GM18498 (cell line): ENCODE data around the gene ATG4C.
"Not testable (repeated sequence)": the region's sequence is repeated elsewhere in the genome, so short reads cannot be mapped to it uniquely, and the experiment has no call there.

Source experiments
- ATAC-seq: cut with Tn5 transposase; IDR thresholded peaks from one replicate; pipeline ENCODE4 v1.9.1; 2021; ENCODE audit warnings: mild to moderate bottlenecking, moderate library complexity; ENCODE audit not compliant: unreplicated experiment

ATG4C gene, protein sequence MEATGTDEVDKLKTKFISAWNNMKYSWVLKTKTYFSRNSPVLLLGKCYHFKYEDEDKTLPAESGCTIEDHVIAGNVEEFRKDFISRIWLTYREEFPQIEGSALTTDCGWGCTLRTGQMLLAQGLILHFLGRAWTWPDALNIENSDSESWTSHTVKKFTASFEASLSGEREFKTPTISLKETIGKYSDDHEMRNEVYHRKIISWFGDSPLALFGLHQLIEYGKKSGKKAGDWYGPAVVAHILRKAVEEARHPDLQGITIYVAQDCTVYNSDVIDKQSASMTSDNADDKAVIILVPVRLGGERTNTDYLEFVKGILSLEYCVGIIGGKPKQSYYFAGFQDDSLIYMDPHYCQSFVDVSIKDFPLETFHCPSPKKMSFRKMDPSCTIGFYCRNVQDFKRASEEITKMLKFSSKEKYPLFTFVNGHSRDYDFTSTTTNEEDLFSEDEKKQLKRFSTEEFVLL

DNA sequence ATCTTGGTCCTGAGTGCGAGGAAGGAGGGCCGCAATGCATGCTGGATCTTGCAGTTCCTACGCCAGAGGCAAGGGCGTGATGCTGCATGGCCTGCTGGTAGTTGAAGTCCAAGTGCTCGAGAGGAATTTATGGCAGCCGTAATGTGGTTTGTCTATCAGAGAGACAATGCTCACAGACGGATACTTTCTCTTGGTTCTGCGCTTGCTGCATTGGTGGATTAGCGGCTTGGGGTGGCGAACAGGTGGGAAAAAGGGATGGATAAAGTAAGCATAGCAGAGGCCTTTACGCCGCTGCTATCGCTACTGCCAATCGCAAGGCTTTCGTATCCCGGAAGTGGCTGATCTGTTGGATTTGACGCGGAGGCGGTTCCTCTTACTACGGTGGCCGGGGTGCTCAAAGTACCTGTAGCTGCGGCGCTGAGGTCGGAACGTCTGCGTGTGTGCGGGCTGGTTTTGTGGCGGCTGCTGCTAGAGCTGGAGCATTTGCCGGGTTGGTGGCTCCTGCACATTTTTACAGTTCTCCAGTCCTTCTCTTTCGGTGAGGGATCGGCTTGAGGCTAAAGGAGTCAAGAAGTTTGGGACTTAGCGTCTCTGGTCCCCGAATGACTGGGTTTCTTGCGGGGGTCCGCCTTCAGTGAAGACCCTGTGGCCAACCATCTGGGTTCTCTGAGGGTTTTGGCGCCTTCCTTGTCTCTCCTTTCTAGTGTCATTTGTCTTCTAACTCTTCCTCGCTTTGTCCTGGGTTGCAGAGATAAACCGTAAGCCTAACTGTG, at the start of gene ATG4C:
ATG4C (plus strand) TSS at position 397 of the 773 bp plus-strand sequence. CDS start 19,655 bp downstream, outside the sequence.
- ATAC-seq: peak; percentile 95

DNA sequence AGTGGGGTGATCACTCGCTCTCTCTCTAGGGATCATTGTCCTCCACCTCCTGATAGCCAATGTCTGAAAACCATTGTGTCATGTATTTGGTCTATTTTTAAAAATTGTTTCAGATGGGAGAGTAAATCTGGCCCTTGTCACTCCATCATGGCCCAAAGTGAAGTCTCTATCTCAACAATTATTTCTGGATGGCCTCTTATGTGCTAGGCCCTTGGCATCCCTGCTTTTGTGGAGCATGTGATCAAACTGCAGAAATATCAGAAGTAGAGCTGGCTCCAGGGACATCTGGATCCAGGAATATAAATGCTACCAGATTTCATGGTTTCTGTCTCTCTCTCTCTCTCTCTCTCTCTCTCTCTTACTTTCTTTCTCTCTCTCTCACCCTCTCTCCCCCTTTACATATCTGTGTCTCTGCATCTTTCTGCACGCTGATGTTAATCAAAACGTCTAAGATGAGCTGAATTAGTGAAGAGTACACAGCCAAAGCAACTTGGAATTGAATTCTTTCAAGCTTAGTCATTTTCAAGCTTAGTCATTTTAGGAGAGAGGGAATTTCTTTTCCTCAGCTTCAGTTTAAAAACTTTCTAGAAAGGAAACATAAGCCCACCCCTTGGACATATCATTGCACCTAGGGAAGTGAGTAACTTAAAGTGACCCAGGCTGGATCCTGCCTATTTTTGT, 48.3 kb upstream of the ATG4C start:
- ATAC-seq: no peak

DNA sequence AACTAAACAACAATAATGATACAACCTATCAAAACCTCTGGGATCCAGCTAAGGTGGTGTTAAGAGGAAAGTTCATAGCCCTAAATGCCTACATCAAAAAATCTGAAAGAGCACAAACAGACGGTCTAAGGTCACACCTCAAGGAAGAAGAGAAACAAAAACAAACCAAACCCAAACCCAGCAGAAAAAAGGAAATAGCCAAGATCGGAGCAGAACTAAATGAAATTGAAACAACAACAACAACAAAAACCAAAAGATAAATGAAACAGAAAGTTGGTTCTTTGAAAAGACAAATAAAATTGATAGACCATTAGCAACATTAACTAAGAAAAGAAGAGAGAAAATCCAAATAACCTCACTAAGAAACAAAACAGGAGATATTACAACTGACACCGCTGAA, 43.2 kb upstream of the ATG4C start:
- not testable (repeated sequence) for ATAC-seq

DNA sequence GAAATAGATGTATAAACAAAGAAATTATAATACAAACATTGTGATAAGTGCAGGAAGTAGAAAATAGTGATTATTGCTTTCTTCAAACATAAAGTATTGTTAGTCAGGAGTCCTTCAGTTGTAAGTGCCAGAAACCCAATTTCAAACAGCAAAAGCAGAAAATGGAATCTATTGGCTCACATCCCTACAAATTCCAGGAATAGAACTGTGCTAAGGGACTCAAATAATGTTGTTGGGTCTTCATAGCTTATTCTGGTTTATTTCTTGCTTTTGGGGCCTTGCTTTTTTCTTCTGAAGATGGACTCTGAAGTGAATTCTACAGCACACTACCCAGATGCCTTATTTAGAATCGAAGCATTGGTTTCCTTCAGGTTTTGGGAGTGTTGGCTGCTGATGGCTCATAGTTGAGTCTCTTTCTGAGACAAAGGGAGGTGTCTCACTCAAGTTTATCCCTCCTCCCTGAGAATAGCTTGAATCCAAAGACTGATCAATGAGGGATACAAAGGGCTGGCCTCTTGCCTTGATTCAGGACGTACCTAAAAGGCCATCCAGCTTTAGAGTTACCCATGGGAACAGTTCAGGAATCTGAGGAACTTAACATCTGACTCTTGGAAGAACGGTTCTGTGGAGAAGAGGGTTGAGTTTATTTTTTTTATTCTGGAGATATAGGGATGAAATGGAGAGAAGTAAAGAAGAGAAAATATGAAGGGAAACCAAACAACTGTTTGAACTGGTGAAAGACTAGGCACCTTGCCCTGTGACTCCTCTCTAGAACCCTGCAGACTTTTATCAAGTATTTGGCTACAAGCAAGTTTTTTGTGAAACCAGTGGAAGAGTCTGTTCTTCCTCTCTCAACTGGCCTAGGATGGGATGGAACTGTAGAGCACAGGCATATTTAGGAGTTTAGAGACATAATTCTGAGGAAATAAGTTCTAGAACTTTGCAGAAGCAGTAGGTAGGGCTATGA, 39.0 kb upstream of the ATG4C start:
- ATAC-seq: no peak

DNA sequence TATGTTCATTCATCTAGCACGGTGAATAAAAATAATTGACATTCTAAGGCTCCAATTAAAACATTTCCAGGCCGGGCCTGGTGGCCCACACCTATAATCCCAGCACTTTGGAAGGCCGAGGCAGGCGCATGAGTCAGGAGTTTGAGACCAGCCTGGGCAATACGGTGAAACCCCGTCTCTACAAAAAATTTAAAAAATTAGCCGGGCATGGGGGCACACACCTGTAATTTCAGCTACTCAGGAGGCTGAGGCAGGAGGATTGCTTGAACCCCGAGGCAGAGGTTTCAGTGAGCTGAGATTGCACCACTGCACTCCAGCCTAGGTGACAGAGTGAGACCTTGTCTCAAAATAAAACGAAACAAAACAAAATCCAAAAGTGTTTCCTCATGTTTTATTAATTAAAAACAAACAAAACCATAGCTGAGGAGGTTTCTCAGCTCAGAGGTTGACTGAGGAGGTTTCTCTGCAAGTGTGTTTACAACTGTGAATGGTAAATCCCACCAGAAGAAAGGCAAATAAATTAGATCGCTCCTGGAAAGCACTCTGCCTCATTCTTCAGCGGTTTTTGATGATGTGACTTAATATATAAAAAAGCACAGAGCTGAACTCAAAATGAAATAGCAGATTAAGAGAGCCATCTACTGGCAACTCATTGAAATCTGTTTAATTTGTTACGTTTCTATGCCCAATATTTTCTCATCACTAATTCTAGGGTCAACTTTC, 37.7 kb upstream of the ATG4C start:
- no peak for ATAC-seq

DNA sequence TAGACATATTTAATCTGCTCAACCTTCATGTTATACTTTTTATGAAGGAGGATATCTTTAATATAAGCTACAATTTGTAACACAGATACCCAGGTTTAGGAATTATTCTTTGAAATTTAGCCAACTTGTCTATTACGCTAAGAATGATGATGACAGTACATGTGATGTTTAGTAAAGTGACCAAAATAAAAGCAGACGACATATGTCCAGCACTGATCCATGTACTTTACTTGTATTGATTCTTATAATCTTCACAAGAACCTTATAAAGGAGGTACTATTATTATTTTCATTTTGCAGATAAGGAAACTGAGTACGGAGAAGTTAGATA, 37.2 kb upstream of the ATG4C start:
- no peak for ATAC-seq

DNA sequence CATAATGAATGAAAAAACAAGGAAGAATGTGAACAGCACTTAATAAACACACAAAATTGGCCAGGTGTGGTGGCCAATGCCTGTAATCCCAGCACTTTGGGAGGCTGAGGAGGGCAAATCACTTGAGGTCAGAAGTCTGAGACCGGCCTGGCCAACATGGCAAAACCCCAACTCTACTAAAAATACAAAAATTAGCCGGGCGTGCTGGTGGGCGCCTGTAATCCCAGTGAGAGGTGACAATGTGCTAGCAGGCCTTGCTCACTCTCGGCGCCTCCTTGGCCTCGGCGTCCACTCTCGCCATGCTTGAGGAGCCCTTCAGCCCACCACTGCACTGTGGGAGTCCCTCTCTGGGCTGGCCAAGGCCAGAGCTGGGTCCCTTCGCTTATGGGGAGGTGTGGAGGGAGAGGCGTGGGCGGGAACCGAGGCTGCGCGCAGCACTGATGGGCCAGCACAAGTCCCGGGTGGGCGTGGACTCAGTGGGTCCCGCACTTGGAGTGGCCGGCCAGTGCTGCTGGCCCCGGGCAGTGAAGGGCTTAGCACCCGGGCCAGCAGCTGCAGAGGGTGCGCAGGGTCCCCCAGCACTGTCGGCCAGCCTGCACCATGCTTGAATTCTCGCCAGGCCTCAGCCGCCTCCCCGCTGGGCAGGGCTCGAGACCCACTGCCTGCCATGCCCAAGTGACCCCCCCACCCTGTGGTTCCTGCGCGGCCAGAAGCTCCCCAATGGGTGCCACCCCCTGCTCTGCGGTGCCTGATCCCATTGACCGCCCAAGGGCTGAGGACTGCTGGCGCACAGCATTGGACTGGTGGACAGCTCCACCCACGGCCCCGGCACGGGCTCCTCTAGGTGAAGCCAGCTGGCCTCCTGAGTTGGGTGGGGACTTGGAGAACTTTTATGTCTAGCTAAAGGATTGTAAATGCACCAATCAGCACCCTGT, 30.6 kb upstream of the ATG4C start:
- ATAC-seq: no peak

DNA sequence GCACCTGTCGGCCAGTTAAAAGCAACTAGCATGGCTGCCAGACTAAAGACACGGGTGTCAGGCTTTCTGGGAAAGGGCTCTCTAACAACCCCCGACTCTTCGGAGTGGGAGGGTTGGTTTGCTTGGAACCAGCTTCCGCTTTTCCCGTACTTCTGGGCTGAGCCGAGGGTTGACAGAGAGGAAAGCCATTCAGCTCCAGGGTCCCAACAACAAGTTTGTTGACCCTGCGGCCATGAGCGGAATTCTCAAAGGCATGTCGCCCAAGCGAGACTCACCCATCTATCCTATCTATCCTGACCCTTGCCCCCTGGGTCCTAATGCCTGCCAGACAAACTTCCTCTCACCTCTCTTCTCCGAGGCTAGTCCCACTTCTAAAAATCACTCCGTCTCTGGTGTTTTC, 29.0 kb upstream of the ATG4C start:
- not testable (repeated sequence) for ATAC-seq

DNA sequence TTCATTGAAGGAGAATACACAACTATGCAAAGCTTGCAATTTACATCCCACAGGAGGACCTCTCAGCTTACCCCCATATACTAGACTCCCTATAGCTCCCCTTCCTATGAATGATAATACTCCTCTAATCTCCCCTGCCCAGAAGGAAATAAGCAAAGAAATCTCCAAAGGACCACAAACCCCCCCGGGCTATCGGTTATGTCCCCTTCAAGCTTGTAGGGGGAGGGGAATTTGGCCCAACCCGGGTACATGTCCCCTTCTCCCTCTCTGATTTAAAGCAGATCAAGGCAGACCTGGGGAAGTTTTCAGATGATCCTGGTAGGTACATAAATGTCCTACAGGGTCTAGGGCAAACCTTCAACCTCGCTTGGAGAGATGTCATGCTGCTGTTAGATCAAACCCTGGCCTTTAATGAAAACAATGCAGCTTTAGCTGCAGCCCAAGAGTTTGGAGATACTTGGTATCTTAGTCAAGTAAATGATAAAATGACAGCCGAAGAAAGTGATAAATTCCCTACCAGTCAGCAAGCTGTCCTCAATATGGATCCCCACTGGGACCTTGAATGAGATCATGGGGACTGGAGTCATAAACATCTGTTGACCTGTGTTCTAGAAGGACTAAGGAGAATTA, 27.6 kb upstream of the ATG4C start:
- not testable (repeated sequence) for ATAC-seq

DNA sequence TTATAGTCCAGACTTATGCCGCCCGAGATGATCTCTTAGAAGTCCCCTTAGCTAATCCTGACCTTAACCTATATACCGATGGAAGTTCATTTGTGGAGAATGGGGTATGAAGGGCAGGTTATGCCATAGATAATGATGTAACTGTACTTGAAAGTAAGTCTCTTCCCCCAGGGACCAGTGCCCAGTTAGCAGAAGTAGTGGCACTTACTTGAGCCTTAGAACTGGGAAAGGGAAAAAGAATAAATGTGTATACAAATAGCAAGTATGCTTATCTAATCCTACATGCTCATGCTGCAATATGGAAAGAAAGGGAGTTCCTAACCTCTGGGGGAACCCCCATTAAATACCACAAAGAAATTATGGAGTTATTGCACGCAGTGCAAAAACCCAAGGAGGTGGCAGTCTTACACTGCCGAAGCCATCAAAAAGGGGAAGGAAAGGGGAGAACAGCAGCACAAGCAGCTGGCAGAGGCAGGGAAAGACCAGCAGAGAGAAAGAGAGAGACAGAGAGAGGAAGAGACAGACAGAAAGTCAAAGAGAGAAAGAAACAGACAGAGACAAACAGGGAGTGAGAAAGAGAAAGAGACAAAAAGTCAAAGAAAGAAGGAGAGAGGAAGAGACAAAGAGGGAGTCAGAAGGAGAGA, 24.6 kb upstream of the ATG4C start:
- not testable (repeated sequence) for ATAC-seq

DNA sequence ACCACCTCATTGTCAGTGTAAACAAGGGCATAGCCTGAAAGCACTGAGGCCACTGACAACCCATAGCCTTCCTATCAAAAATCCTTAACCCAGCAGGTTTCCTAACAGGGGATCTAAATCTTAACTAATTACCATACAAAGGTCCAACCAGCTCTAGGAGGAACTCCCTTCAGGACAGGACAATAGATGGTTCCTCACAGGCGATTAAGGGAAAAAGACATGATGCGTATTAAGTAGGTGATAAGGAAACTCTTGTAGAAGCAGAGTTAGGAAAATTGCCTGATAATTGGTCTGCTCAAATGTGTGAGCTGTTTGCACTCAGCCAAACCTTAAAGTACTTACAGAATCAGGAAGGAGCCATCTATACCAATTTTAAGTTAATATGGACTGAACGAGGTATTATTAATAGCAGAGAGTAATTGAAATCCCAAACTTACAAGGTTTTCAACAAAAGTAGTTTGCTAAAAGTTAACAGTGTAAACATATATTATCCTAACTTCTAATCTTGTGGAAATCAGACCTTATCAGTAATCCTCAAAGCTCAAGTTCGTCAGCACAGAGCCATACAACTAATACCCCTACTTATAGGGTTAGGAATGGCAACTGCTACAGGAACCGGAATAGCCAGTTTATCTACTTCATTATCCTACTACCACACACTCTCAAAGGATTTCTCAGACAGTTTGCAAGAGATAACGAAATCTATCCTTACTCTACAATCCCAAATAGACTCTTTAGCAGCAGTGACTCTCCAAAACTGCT, 23.7 kb upstream of the ATG4C start:
- ATAC-seq: not testable (repeated sequence)

DNA sequence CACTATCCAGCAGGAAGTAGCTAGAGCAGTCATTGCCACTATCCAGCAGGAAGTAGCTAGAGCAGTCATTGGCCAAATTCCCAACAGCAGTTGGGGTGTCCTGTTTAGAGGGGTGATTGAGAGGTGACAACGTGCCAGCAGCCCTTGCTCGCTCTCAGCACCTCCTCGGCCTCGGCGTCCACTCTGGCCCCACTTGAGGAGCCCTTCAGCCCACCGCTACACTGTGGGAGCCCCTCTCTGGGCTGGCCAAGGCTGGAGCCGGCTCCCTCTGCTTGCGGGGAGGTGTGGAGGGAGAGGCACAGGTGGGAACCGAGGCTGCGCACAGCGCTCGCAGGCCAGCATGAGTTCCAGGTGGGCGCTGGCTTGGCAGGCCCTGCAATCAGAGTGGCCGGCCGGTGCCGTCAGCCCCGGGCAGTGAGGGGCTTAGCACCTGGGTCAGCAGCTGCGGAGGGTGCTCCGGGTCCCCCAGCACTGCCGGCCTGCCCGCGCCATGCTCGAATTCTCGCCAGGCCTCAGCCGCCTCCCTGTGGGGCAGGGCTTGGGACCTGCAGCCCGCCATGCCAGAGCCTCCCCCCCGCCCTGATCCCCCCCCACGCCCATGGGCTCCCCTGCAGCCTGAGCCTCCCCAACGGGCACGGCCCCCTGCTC, 22.6 kb upstream of the ATG4C start:
- ATAC-seq: not testable (repeated sequence)

DNA sequence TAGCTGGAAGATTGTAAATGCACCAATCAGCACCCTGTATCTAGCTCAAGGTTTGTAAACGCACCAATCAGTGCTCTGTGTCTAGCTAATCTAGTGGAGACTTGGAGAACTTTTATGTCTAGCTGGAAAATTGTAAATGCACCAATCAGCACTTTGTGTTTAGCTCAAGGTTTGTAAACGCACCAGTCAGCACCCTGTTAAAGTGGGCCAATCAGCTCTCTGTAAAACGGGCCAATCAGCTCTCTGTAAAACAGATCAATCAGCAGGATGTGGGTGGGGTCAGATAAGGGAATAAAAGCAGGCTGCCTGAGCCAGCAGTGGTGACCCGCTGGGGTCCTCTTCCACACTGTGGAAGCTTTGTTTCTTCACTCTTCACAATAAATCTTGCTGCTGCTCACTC, 21.9 kb upstream of the ATG4C start:
- not testable (repeated sequence) for ATAC-seq

DNA sequence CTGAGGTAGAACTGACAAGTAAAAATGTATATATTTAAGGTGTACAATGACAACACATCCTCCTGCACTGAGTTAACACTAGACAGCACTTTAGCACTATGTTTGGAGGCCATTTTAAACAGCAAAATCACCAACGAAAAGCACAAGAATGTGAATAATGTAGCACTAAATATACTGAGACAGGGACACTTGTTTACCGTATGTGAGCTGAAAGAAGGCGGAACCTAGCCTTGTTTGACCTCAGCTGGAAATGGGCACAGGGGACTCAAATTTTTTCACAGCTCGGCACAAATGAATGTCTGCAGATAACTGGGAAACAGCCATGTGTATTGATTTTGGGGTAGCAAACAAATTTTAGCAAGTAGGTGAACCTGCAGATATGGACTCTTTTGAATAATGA, 18.0 kb upstream of the ATG4C start:
- no peak for ATAC-seq

DNA sequence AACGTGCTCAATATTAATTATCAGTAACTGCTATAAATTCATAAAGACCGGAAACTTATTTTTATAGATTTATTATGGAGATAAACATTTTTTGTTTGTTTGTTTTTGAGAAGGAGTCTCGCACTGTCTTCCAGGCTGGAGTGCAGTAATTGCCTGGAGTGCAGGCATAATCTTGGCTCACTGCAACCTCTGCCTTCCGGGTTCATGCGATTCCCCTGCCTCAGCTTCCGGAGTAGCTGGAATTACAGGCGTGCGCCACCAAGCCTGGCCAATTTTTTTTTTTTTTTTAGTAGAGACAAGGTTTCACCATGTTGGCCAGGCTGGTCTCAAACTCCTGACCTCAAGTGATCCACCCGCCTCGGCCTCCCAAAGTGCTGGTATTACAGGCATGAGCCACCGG, 15.4 kb upstream of the ATG4C start:
- not testable (repeated sequence) for ATAC-seq

DNA sequence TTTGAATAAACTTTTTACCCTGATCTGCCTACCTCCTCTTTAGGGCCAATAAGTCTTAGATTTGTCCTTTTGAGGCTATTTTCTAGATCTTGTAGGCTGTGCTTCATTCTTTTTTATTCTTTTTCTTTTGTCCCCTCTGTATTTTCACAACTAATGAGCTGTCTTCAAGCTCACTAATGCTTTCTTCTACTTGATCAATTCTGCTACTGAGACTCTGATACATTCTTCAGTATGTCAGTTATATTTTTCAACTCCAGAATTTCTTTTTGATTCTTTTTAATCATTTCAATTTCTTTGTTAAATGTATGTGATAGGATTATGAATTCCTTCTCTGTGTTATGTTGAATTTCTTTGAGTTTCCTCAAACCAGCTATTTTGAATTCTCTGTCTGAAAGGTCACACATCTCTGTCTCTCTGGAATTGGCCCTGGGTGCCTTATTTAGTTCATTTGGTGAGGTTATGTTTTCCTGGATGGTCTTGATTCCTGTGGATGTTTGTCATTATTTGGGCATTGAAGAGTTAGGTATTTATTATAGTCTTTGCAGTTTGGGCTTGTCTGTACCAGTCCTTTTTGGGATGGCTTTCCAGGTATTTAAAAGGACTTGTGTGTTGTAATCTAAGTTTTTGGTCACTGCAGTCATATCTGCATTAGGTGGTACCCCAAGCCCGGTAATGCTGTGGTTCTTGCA, 11.2 kb upstream of the ATG4C start:
- no peak for ATAC-seq
